WTC11 (cell line): ENCODE data around the gene TIMM8B. TPM values are rescaled to one million over a fixed set of nuclear protein-coding genes. Genes with fewer than 3 reads are reported as not detected.

Experiments
- AR ChIP-seq: fragments of 250-450 bp; sonication (Bioruptor Pico); IDR thresholded peaks from 2 replicates; pipeline ENCODE4 v1.9.0; 2021; ENCODE audit warnings: mild to moderate bottlenecking
- ATF1 ChIP-seq: sonication (generic); formaldehyde crosslinking; IDR thresholded peaks from 2 replicates; pipeline ENCODE4 v1.8.1; 2023; ENCODE audit warnings: mild to moderate bottlenecking, moderate library complexity, missing genetic modification reagents
- ATF2 ChIP-seq: sonication (generic); formaldehyde crosslinking; IDR thresholded peaks from 2 replicates; pipeline ENCODE4 v1.8.1; 2022; ENCODE audit warnings: low read depth, missing genetic modification reagents, borderline replicate concordance
- ELF4 ChIP-seq: sonication (generic); formaldehyde crosslinking; IDR thresholded peaks from 2 replicates; pipeline ENCODE4 v1.8.1; 2022; ENCODE audit warnings: low read depth, mild to moderate bottlenecking, moderate library complexity, missing genetic modification reagents
- HMGXB4 ChIP-seq: sonication (generic); formaldehyde crosslinking; IDR thresholded peaks from 2 replicates; pipeline ENCODE4 v1.8.1; 2023; ENCODE audit warnings: mild to moderate bottlenecking, moderate library complexity, missing genetic modification reagents
- KAT7 ChIP-seq: sonication (generic); formaldehyde crosslinking; IDR thresholded peaks from 2 replicates; pipeline ENCODE4 v1.8.1; 2023; ENCODE audit warnings: missing genetic modification reagents, mild to moderate bottlenecking, borderline replicate concordance
- PREB ChIP-seq: sonication (generic); formaldehyde crosslinking; IDR thresholded peaks from 2 replicates; pipeline ENCODE4 v1.8.1; 2022; ENCODE audit warnings: mild to moderate bottlenecking, missing genetic modification reagents, moderate library complexity, borderline replicate concordance
- RELA ChIP-seq: sonication (generic); formaldehyde crosslinking; IDR thresholded peaks from 2 replicates; pipeline ENCODE4 v1.8.1; 2022; ENCODE audit warnings: missing genetic modification reagents, mild to moderate bottlenecking, borderline replicate concordance
- STAT6 ChIP-seq: sonication (generic); formaldehyde crosslinking; conservative IDR thresholded peaks from 2 replicates; pipeline ENCODE4 v1.8.1; 2023; ENCODE audit warnings: mild to moderate bottlenecking, low read depth, missing genetic modification reagents, moderate library complexity
- USF2 ChIP-seq: sonication (generic); formaldehyde crosslinking; IDR thresholded peaks from 2 replicates; pipeline ENCODE4 v1.8.1; 2023; ENCODE audit warnings: mild to moderate bottlenecking, missing genetic modification reagents, moderate library complexity
- ZBTB21 ChIP-seq: sonication (generic); formaldehyde crosslinking; IDR thresholded peaks from 2 replicates; pipeline ENCODE4 v1.8.1; 2023; ENCODE audit warnings: mild to moderate bottlenecking, missing genetic modification reagents, borderline replicate concordance
- ZMAT4 ChIP-seq: fragments of 250-450 bp; sonication (Bioruptor Pico); IDR thresholded peaks from 2 replicates; pipeline ENCODE4 v1.9.0; 2021; ENCODE audit warnings: mild to moderate bottlenecking
- ZNF232 ChIP-seq: sonication (generic); formaldehyde crosslinking; IDR thresholded peaks from 2 replicates; pipeline ENCODE4 v1.8.0; 2022; ENCODE audit warnings: mild to moderate bottlenecking, missing genetic modification reagents
- total RNA-seq: library from RNA; stranded (reverse); gene quantifications from 3 replicates; pipeline ENCODE4 v1.2.3, GENCODE V29; 2021
- TF ChIP-seq, protein P1 (sequence below): sonication (generic); formaldehyde crosslinking; IDR thresholded peaks from 2 replicates; pipeline ENCODE4 v1.8.1; 2022; ENCODE audit warnings: missing genetic modification reagents, borderline replicate concordance
- TF ChIP-seq, protein P2 (sequence below): sonication (generic); formaldehyde crosslinking; IDR thresholded peaks from 2 replicates; pipeline ENCODE4 v1.8.1; 2023; ENCODE audit warnings: mild to moderate bottlenecking, missing genetic modification reagents, borderline replicate concordance

The TIMM8B gene
- total RNA-seq, 1 experiment from 2014 or later: 88.2 TPM

DNA sequence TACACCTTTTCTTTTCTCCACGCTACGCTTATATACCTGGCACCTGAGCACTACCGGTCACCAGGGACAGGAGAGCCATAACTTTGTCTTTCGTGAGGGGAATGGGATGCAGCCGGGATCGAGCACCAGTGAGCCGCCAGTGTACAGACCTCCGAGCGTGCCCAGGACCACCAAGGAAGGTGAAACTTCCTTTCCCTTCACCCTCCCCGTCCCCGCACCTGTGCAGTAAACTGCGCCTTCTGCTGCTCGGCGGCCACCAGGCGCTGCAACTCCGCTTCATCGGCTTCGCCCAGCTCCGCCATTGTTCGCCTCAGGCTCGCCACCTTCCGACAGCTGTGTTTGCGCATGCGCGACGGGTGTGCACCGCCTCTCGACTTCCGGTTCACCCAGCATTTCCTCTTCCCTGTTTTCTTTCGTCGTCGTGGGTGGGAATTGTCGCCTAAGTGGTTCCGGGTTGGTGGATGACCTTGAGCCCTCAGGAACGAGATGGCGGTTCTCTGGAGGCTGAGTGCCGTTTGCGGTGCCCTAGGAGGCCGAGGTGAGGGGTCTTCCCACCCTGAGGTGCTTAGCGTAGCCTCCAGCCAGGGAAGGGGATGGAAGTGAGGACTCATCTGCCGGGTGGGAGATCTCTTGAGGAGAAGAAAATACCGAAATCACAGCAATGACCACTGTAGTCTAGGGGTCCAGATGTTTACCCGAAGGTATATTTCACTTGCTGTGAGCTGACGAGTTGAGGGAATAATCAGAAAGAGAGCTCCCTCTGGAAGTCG lies at the start of gene TIMM8B, which contains the start of gene SDHD (continued):
- TF ChIP-seq, protein P1, sequence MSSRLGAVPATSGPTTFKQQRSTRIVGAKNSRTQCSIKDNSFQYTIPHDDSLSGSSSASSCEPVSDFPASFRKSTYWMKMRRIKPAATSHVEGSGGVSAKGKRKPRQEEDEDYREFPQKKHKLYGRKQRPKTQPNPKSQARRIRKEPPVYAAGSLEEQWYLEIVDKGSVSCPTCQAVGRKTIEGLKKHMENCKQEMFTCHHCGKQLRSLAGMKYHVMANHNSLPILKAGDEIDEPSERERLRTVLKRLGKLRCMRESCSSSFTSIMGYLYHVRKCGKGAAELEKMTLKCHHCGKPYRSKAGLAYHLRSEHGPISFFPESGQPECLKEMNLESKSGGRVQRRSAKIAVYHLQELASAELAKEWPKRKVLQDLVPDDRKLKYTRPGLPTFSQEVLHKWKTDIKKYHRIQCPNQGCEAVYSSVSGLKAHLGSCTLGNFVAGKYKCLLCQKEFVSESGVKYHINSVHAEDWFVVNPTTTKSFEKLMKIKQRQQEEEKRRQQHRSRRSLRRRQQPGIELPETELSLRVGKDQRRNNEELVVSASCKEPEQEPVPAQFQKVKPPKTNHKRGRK (CRISPR knock-in tag): no peak
- TF ChIP-seq AR (CRISPR knock-in tag): no peak
- TF ChIP-seq STAT6 (CRISPR knock-in tag): no peak
- TF ChIP-seq PREB (CRISPR knock-in tag): no peak
- TF ChIP-seq USF2 (CRISPR knock-in tag): no peak; the same call in 1 of the 2 replicates
- TF ChIP-seq ELF4 (CRISPR knock-in tag): no peak
- no peak; the same call in 1 of the 2 replicates for TF ChIP-seq ZNF232 (CRISPR knock-in tag)
- TF ChIP-seq, protein P2, sequence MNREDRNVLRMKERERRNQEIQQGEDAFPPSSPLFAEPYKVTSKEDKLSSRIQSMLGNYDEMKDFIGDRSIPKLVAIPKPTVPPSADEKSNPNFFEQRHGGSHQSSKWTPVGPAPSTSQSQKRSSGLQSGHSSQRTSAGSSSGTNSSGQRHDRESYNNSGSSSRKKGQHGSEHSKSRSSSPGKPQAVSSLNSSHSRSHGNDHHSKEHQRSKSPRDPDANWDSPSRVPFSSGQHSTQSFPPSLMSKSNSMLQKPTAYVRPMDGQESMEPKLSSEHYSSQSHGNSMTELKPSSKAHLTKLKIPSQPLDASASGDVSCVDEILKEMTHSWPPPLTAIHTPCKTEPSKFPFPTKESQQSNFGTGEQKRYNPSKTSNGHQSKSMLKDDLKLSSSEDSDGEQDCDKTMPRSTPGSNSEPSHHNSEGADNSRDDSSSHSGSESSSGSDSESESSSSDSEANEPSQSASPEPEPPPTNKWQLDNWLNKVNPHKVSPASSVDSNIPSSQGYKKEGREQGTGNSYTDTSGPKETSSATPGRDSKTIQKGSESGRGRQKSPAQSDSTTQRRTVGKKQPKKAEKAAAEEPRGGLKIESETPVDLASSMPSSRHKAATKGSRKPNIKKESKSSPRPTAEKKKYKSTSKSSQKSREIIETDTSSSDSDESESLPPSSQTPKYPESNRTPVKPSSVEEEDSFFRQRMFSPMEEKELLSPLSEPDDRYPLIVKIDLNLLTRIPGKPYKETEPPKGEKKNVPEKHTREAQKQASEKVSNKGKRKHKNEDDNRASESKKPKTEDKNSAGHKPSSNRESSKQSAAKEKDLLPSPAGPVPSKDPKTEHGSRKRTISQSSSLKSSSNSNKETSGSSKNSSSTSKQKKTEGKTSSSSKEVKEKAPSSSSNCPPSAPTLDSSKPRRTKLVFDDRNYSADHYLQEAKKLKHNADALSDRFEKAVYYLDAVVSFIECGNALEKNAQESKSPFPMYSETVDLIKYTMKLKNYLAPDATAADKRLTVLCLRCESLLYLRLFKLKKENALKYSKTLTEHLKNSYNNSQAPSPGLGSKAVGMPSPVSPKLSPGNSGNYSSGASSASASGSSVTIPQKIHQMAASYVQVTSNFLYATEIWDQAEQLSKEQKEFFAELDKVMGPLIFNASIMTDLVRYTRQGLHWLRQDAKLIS (CRISPR knock-in tag): no peak
- no peak for TF ChIP-seq ATF1
- TF ChIP-seq ATF2 (CRISPR knock-in tag): no peak
- 0 out of 2 replicates have a peak, but pooled peaks have one; percentile 37 for TF ChIP-seq HMGXB4 (CRISPR knock-in tag)
- no peak for TF ChIP-seq KAT7
- peak; percentile 85; the same call in 1 of the 2 replicates for TF ChIP-seq ZBTB21 (CRISPR knock-in tag)
- no peak for TF ChIP-seq ZMAT4 (CRISPR knock-in tag)
- TF ChIP-seq RELA: no peak
